Keratinocyte (primary cell): Measurements from ENCODE around the gene HSPA1B. TPM values are rescaled to one million over a fixed set of nuclear protein-coding genes. Genes with fewer than 3 reads are reported as not detected.
"Not testable (repeated sequence)": the region's sequence is repeated elsewhere in the genome, so short reads cannot be mapped to it uniquely, and the experiment has no call there.

Experiments
- DNase-seq: peaks from one replicate; pipeline ENCODE4 v3.0.0-alpha.2; 2011; ENCODE audit warnings: low read depth, missing footprints, low spot score
- FAIRE-seq: peaks from 2 replicates; lab custom pipeline; 2011; peaks lifted over from hg19 to GRCh38; lab: Jason Lieb, UNC
- H2AFZ ChIP-seq: 2 replicates; pipeline ENCODE4 v1.6.0; 2012; ENCODE audit warnings: low read length, control low read depth, inconsistent platforms; ENCODE audit not compliant: control insufficient read depth
- H3K27ac ChIP-seq: 2 replicates; pipeline ENCODE4 v1.5.1; 2011; ENCODE audit warnings: low read length; ENCODE audit not compliant: control insufficient read depth, insufficient read depth
- H3K27me3 ChIP-seq: 3 replicates; pipeline ENCODE4 v1.6.0; 2011; ENCODE audit warnings: low read length; ENCODE audit not compliant: control insufficient read depth, insufficient read depth; ENCODE audit errors: extremely low read depth
- H3K36me3 ChIP-seq, 2 experiments: 2 replicates in 1 of 2; 3 replicates in 1 of 2; pipeline ENCODE4 v1.5.1; 2011; ENCODE audit warnings: low read length in 2 of 2, mild to moderate bottlenecking in 1 of 2; ENCODE audit not compliant: control insufficient read depth in 2 of 2, insufficient read depth in 2 of 2; ENCODE audit errors: extremely low read depth in 1 of 2
- H3K4me1 ChIP-seq: 3 replicates; pipeline ENCODE4 v1.5.1; 2011; ENCODE audit warnings: low read length; ENCODE audit not compliant: control insufficient read depth, insufficient read depth; ENCODE audit errors: extremely low read depth
- H3K4me2 ChIP-seq: 3 replicates; pipeline ENCODE4 v1.6.0; 2011; ENCODE audit warnings: low read depth, low read length; ENCODE audit not compliant: control insufficient read depth, insufficient read depth; ENCODE audit errors: extremely low read depth
- H3K4me3 ChIP-seq, 3 experiments: fragments of 200-600 bp in 1 of 3; sonication (generic) in 1 of 3; 2 replicates in 2 of 3; 3 replicates in 1 of 3; pipeline ENCODE4 v1.5.1; 2011 to 2016; ENCODE audit warnings: low read length in 3 of 3, mild to moderate bottlenecking in 3 of 3, control low read depth in 2 of 3, inconsistent platforms in 1 of 3, low read depth in 1 of 3, mixed read lengths in 1 of 3, mixed run types in 1 of 3, moderate library complexity in 1 of 3; ENCODE audit not compliant: control insufficient read depth in 2 of 3, insufficient read depth in 2 of 3; ENCODE audit errors: extremely low read depth in 1 of 3
- H3K79me2 ChIP-seq: 2 replicates; pipeline ENCODE4 v1.6.0; 2012; ENCODE audit warnings: low read length; ENCODE audit not compliant: control insufficient read depth, insufficient read depth
- H3K9ac ChIP-seq: 3 replicates; pipeline ENCODE4 v1.6.0; 2011; ENCODE audit warnings: low read length; ENCODE audit not compliant: control insufficient read depth, insufficient read depth; ENCODE audit errors: extremely low read depth
- H3K9me1 ChIP-seq: 3 replicates; pipeline ENCODE4 v1.6.0; 2011; ENCODE audit warnings: low read length; ENCODE audit not compliant: control insufficient read depth, insufficient read depth; ENCODE audit errors: extremely low read depth
- H3K9me3 ChIP-seq: 2 replicates; pipeline ENCODE4 v1.5.1; 2012; ENCODE audit warnings: low read depth, low read length; ENCODE audit not compliant: control insufficient read depth
- H4K20me1 ChIP-seq: 3 replicates; pipeline ENCODE4 v1.6.0; 2011; ENCODE audit warnings: low read length; ENCODE audit not compliant: control insufficient read depth, insufficient read depth; ENCODE audit errors: extremely low read depth
- EZH2 ChIP-seq: IDR thresholded peaks from one replicate; pipeline ENCODE4 v1.6.1; 2012; ENCODE audit warnings: inconsistent platforms, mild to moderate bottlenecking, low read length, moderate library complexity
- dilution Hi-C: fragments of 300-500 bp; cut with MboI; formaldehyde crosslinking; loops from one replicate; pipeline ENCODE4 v1.7.0; 2020; ENCODE audit warnings: low sequenced_read_pairs; ENCODE audit not compliant: extremely low pct_ligation_motif_present
- polyA plus RNA-seq, 5 experiments: library from polyadenylated mRNA; depleted of rRNA in 3 of 5; stranded (reverse) in 3 of 5; stranded (forward) in 1 of 5; unstranded in 1 of 5; fragments of >200 nt; gene quantifications; 1 replicate in 1 of 5; 2 replicates in 3 of 5; 3 replicates in 1 of 5; pipeline versions ENCODE4 v1.2.1 to v1.2.3, GENCODE V29; 2011 to 2012; ENCODE audit warnings: missing spikeins in 2 of 5, low read depth in 1 of 5, low replicate concordance in 1 of 5
- TF ChIP-seq, protein P1 (sequence below), 3 experiments: IDR thresholded peaks in 1 of 3; conservative IDR thresholded peaks in 1 of 3; optimal IDR thresholded peaks in 1 of 3; 2 replicates in 2 of 3; 3 replicates in 1 of 3; pipeline versions ENCODE3 to v1.5.1; 2011; ENCODE audit warnings: low read length in 3 of 3, mild to moderate bottlenecking in 3 of 3, moderate library complexity in 2 of 3, control low read depth in 1 of 3, inconsistent platforms in 1 of 3; ENCODE audit not compliant: insufficient read depth in 2 of 3; ENCODE audit errors: extremely low read depth in 1 of 3

HSPA1B gene
- polyA plus RNA-seq, 1 donor (not counting 4 experiments of a cell fraction or from before 2014, with no cell fraction given), result 48.1 TPM

DNA sequence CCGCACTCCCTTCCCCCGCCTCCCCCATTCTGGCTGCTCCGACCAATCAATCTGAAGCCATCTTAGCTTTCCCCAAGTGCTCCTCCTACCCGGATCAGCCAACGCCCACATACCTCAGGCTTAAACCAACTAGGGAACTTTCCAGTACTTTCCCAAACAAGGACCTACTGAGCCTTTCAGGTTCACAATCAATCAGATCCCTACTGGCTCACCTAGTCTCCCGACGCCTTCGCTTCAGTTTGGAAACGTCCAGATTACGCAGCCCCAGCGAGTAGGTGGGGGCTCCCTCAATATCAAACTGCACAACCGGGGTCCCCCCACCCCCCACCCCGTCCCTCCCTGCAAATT lies 12.9 kb upstream of the HSPA1B start:
- H2AFZ ChIP-seq, result peak overlapping the region; percentile 70
- dilution Hi-C loops, result no loop called here
- no peaks in the 10 kb centered on the region for H3K9me1 ChIP-seq
- H3K9me3 ChIP-seq, result no peaks in the 10 kb centered on the region
- FAIRE-seq (no peak), DNase-seq (no peak)
- H3K4me3 ChIP-seq, result peak overlapping the region; percentile 48 to 71 (median 61)
- H3K27me3 ChIP-seq, result no peaks in the 10 kb centered on the region
- peaks cover 22% of the 10 kb centered on the region for H3K4me1 ChIP-seq
- H4K20me1 ChIP-seq, result no peaks in the 10 kb centered on the region
- H3K36me3 ChIP-seq, result no peaks in the 10 kb centered on the region
- peaks cover 23% of the 10 kb centered on the region for H3K79me2 ChIP-seq
- no peak for TF ChIP-seq EZH2
- TF ChIP-seq, protein P1, sequence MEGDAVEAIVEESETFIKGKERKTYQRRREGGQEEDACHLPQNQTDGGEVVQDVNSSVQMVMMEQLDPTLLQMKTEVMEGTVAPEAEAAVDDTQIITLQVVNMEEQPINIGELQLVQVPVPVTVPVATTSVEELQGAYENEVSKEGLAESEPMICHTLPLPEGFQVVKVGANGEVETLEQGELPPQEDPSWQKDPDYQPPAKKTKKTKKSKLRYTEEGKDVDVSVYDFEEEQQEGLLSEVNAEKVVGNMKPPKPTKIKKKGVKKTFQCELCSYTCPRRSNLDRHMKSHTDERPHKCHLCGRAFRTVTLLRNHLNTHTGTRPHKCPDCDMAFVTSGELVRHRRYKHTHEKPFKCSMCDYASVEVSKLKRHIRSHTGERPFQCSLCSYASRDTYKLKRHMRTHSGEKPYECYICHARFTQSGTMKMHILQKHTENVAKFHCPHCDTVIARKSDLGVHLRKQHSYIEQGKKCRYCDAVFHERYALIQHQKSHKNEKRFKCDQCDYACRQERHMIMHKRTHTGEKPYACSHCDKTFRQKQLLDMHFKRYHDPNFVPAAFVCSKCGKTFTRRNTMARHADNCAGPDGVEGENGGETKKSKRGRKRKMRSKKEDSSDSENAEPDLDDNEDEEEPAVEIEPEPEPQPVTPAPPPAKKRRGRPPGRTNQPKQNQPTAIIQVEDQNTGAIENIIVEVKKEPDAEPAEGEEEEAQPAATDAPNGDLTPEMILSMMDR (optimal IDR thresholded peaks at IDR 0.05 in 1 of 3, IDR thresholded peaks at IDR 0.05 in 1 of 3, conservative IDR thresholded peaks at IDR 0.05 in 1 of 3; ENCODE audit: extremely low read depth in 1 of 3, insufficient read depth in 2 of 3, low read length in 3 of 3), result no peak
- H3K27ac ChIP-seq, result peak overlapping the region; percentile 77
- H3K4me2 ChIP-seq, result peak overlapping the region; percentile 85
- H3K9ac ChIP-seq, result peak overlapping the region; percentile 63

DNA sequence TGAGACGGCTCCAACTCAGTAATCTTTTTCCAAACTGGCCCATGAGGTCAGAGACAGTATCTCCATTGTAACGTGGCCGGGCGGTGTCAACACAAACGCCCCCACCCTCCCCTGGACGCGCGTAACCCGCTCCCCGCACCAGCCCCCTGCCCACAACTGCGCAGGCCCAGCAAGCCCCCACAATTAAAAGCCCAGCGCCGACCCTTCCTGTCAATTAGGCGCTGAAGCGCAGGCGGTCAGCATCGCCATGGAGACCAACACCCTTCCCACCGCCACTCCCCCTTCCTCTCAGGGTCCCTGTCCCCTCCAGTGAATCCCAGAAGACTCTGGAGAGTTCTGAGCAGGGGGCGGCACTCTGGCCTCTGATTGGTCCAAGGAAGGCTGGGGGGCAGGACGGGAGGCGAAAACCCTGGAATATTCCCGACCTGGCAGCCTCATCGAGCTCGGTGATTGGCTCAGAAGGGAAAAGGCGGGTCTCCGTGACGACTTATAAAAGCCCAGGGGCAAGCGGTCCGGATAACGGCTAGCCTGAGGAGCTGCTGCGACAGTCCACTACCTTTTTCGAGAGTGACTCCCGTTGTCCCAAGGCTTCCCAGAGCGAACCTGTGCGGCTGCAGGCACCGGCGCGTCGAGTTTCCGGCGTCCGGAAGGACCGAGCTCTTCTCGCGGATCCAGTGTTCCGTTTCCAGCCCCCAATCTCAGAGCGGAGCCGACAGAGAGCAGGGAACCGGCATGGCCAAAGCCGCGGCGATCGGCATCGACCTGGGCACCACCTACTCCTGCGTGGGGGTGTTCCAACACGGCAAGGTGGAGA lies 12.3 kb upstream of the HSPA1B start, which contains the start of the genes HSPA1A and HSPA1L:
TSS of gene HSPA1A (plus strand) at position 519 of the 814 bp plus-strand sequence. CDS start at position 733, 214 bp downstream.
TSS of gene HSPA1L (minus strand) at position 259 of the 814 bp plus-strand sequence. CDS start 3,311 bp downstream, outside the sequence.
- DNase-seq (no peak), FAIRE-seq (no peak)
- H3K9ac ChIP-seq, result peak within 1 kb of the TSS; percentile 69
- H4K20me1 ChIP-seq, result no peaks in the 10 kb centered on the region
- no peaks in the 10 kb centered on the region for H3K36me3 ChIP-seq
- peaks cover 26% of the 10 kb centered on the region for H3K79me2 ChIP-seq
- peak within 1 kb of the TSS; percentile 48 to 71 (median 61) for H3K4me3 ChIP-seq
- peak within 1 kb of the TSS; percentile 84 for H3K27ac ChIP-seq
- TF ChIP-seq, protein P1 (optimal IDR thresholded peaks at IDR 0.05 in 1 of 3, IDR thresholded peaks at IDR 0.05 in 1 of 3, conservative IDR thresholded peaks at IDR 0.05 in 1 of 3; ENCODE audit: extremely low read depth in 1 of 3, insufficient read depth in 2 of 3, low read length in 3 of 3), result no peak
- TF ChIP-seq EZH2, result no peak
- peak within 1 kb of the TSS; percentile 70 for H2AFZ ChIP-seq
- peak within 1 kb of the TSS; percentile 85 for H3K4me2 ChIP-seq
- H3K27me3 ChIP-seq, result no peaks in the 10 kb centered on the region
- no peaks in the 10 kb centered on the region for H3K9me3 ChIP-seq
- H3K4me1 ChIP-seq, result peaks cover 22% of the 10 kb centered on the region
- dilution Hi-C loops, result no loop called here
- H3K9me1 ChIP-seq, result no peaks in the 10 kb centered on the region

DNA sequence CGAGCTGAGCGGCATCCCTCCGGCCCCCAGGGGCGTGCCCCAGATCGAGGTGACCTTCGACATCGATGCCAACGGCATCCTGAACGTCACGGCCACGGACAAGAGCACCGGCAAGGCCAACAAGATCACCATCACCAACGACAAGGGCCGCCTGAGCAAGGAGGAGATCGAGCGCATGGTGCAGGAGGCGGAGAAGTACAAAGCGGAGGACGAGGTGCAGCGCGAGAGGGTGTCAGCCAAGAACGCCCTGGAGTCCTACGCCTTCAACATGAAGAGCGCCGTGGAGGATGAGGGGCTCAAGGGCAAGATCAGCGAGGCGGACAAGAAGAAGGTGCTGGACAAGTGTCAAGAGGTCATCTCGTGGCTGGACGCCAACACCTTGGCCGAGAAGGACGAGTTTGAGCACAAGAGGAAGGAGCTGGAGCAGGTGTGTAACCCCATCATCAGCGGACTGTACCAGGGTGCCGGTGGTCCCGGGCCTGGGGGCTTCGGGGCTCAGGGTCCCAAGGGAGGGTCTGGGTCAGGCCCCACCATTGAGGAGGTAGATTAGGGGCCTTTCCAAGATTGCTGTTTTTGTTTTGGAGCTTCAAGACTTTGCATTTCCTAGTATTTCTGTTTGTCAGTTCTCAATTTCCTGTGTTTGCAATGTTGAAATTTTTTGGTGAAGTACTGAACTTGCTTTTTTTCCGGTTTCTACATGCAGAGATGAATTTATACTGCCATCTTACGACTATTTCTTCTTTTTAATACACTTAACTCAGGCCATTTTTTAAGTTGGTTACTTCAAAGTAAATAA lies 10.2 kb upstream of the HSPA1B start:
- H3K27me3 ChIP-seq, H3K9me3 ChIP-seq, H3K9me1 ChIP-seq, FAIRE-seq, DNase-seq, H4K20me1 ChIP-seq, dilution Hi-C loops, H3K36me3 ChIP-seq, H2AFZ ChIP-seq: not testable (repeated sequence)
- Histone ChIP-seq H3K4me2 (peak overlapping the region; percentile 96), H3K4me1 (peaks cover 32% of the 10 kb centered on the region), H3K9ac (peak overlapping the region; percentile 59), H3K4me3 (peak overlapping the region; percentile 56 to 67 (median 62)), H3K27ac (peak overlapping the region; percentile 15), H3K79me2 (peaks cover 26% of the 10 kb centered on the region)
